Mesothelial cell of epicardium (in vitro differentiated cells): ENCODE results near the gene ATIC. TPM values are rescaled to one million over a fixed set of nuclear protein-coding genes. Genes with fewer than 3 reads are reported as not detected.

Experiments used
- DNase-seq, 2 experiments: peaks; one replicate each; pipeline ENCODE4 v3.0.0; 2021; ENCODE audit warnings: low spot score in 2 of 2; ENCODE audit not compliant: unreplicated experiment in 2 of 2
- H3K27ac Mint-ChIP-seq: 2 replicates; pipeline ENCODE4 v1.8.0; 2021; ENCODE audit warnings: mixed read lengths
- H3K27me3 Mint-ChIP-seq: 2 replicates; pipeline ENCODE4 v1.8.0; 2021; ENCODE audit warnings: low read depth, mixed read lengths
- H3K36me3 Mint-ChIP-seq: 2 replicates; pipeline ENCODE4 v1.8.0; 2021; ENCODE audit warnings: mixed read lengths
- H3K4me1 Mint-ChIP-seq: 2 replicates; pipeline ENCODE4 v1.8.0; 2021; ENCODE audit warnings: mixed read lengths
- H3K4me3 Mint-ChIP-seq: 2 replicates; pipeline ENCODE4 v1.8.0; 2021; ENCODE audit warnings: mild to moderate bottlenecking, moderate library complexity, mixed read lengths
- H3K9me3 Mint-ChIP-seq: 2 replicates; pipeline ENCODE4 v1.8.0; 2021; ENCODE audit warnings: mixed read lengths
- total RNA-seq: library from RNA; stranded (reverse); gene quantifications from 3 replicates; pipeline ENCODE4 v1.2.1, GENCODE V29; 2021
- TF ChIP-seq, protein P1 (sequence below): fragments of 200-600 bp; sonication (generic); IDR thresholded peaks from one replicate; pipeline ENCODE4 v1.5.0; 2021; ENCODE audit warnings: antibody characterized with exemption; ENCODE audit not compliant: unreplicated experiment

Gene ATIC
- total RNA-seq, 1 donor from 2014 or later: 115 TPM

DNA sequence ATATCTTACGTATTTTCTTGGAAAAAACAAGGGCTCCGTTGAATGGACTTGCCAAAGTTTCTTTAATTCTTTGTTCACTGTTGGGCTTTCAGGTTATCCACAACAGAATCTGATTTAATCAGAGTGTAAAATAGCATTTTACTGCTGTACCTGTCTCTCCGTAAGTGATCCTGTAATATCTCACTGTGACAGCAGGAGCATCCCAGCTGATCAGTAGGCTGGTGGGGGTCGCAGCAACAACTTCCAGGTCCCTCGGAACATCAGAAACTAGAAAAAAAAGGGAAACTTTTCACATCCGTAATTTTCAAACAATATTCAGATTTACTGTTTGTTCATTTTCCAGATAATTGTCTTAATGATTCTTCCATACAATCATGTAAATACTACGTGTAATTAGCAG lies 72.9 kb downstream of the ATIC start:
- TF ChIP-seq, protein P1, sequence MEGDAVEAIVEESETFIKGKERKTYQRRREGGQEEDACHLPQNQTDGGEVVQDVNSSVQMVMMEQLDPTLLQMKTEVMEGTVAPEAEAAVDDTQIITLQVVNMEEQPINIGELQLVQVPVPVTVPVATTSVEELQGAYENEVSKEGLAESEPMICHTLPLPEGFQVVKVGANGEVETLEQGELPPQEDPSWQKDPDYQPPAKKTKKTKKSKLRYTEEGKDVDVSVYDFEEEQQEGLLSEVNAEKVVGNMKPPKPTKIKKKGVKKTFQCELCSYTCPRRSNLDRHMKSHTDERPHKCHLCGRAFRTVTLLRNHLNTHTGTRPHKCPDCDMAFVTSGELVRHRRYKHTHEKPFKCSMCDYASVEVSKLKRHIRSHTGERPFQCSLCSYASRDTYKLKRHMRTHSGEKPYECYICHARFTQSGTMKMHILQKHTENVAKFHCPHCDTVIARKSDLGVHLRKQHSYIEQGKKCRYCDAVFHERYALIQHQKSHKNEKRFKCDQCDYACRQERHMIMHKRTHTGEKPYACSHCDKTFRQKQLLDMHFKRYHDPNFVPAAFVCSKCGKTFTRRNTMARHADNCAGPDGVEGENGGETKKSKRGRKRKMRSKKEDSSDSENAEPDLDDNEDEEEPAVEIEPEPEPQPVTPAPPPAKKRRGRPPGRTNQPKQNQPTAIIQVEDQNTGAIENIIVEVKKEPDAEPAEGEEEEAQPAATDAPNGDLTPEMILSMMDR: no peak
- Mint-ChIP-seq H3K27me3 (no peaks in the 10 kb centered on the region), H3K4me3 (no peak overlapping the region), H3K27ac (no peak overlapping the region), H3K9me3 (no peaks in the 10 kb centered on the region), H3K36me3 (peaks cover 35% of the 10 kb centered on the region), H3K4me1 (no peaks in the 10 kb centered on the region)
- no peak for DNase-seq

GRCh38 chr2:215386566-215386965 lies 74.7 kb downstream of the ATIC start:
- no peak overlapping the region for H3K4me3 Mint-ChIP-seq
- H3K9me3 Mint-ChIP-seq: no peaks in the 10 kb centered on the region
- TF ChIP-seq, protein P1: no peak
- H3K4me1 Mint-ChIP-seq: no peaks in the 10 kb centered on the region
- peaks cover 37% of the 10 kb centered on the region for H3K36me3 Mint-ChIP-seq
- H3K27me3 Mint-ChIP-seq: no peaks in the 10 kb centered on the region
- H3K27ac Mint-ChIP-seq: no peak overlapping the region
- DNase-seq: no peak

DNA sequence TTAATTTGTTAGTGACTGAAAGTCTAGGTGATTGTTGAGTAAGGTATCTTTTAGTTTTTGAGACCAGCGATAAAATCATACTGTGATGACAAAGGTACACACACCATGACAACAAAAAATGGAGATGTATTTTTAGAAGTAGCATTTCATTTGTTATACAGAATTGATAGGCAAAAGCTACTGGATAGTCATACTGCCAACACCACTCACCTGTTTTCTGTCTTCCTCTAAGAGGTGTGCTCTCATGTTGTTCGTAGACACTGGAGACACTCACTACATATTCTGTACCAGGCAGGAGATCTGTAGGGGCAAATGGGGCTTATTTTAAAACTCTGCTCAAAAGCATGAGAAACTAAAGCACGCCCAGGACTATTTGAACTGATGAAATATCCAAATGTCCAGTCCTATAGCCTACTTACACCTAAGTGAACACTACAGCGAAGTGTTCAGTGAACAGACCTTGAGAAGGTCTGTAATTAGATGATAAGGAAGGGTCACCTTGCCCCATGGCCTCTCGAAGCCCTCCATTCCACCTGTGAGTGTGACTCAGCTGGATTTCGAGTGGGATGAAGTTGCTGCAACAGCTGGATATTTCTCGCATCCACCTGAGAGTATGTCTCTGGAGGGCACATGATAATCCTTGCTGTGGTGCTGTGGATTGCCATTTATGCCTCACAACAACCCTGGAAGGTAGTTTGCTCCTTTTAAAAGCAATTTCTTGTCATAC lies 76.3 kb downstream of the ATIC start:
- Mint-ChIP-seq H3K4me3 (no peak overlapping the region), H3K9me3 (no peaks in the 10 kb centered on the region), H3K27ac (no peak overlapping the region), H3K4me1 (no peaks in the 10 kb centered on the region), H3K36me3 (peaks cover 35% of the 10 kb centered on the region), H3K27me3 (no peaks in the 10 kb centered on the region)
- no peak for DNase-seq
- TF ChIP-seq, protein P1: no peak

DNA sequence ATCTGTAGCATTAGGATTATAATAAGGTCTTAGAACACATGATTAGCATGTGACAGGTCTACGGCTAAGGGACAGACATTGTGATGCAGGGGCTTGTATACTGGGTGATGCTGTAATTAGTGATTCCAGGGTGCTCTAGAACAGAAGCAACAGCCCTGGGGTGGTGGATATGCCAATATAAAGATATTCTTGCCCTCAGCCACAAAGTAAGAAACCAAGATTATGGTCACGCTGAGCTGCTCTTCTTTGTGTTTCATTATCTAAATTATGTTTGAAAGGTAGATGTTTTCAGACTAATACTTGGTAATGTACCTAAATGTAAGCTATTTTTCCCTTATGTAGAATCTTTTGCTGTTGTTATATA lies 78.7 kb downstream of the ATIC start:
- Mint-ChIP-seq H3K9me3 (no peaks in the 10 kb centered on the region), H3K27me3 (no peaks in the 10 kb centered on the region), H3K27ac (no peak overlapping the region), H3K4me3 (no peak overlapping the region), H3K36me3 (peaks cover 29% of the 10 kb centered on the region), H3K4me1 (no peaks in the 10 kb centered on the region)
- no peak for DNase-seq
- TF ChIP-seq, protein P1: no peak

DNA sequence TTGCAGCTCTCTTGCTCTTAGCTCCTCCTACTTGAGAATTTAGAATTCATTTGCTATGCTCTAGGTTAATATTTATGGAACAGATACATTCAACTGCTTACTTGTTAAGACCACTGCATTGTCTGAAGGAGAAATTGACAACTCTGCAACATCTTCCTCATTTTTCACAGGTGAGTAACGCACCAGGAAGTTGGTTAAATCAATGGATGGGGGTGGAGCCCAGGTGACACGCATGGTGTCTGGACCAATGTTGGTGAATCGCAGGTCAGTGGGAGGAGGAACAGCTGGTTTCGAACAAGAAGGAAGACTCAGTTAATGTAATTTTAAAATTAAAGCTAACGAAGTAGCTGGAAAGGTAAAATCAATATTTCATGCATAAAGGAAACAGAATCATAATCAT lies 79.7 kb downstream of the ATIC start:
- Mint-ChIP-seq H3K36me3 (peaks cover 24% of the 10 kb centered on the region), H3K27ac (no peak overlapping the region), H3K9me3 (no peaks in the 10 kb centered on the region), H3K4me1 (no peaks in the 10 kb centered on the region), H3K4me3 (no peak overlapping the region), H3K27me3 (no peaks in the 10 kb centered on the region)
- no peak for DNase-seq
- TF ChIP-seq, protein P1: no peak
